Stomach (tissue), 9 donors: ENCODE results near the gene MAGI1. TPM values are rescaled to one million over a fixed set of nuclear protein-coding genes. Genes with fewer than 3 reads are reported as not detected.
"Not testable (repeated sequence)": the region's sequence is repeated elsewhere in the genome, so short reads cannot be mapped to it uniquely, and the experiment has no call there.

Source experiments
- DNase-seq, 2 donors: peaks; one replicate each; pipeline versions ENCODE4 v3.0.0 to v3.0.0-alpha.2; 2013 to 2019
- H3K27ac ChIP-seq, 5 donors: fragments of 200-600 bp in 4 of 5; sonication (generic) in 4 of 5; one replicate each; pipeline ENCODE4 v1.5.1; 2013 to 2019; ENCODE audit warnings: mild to moderate bottlenecking in 1 of 5, moderate library complexity in 1 of 5
- H3K27me3 ChIP-seq, 3 donors: fragments of 200-600 bp; sonication (generic); one replicate each; pipeline ENCODE4 v1.5.1; 2017 to 2019; ENCODE audit warnings: mixed run types in 1 of 3
- H3K36me3 ChIP-seq, 4 donors: fragments of 200-600 bp; sonication (generic); 1 replicate in 3 of 4; 2 replicates in 1 of 4; pipeline ENCODE4 v1.5.1; 2016 to 2019
- H3K4me1 ChIP-seq, 4 donors: fragments of 200-600 bp; sonication (generic); one replicate each; pipeline ENCODE4 v1.5.1; 2016 to 2019
- H3K4me3 ChIP-seq, 4 donors: fragments of 200-600 bp; sonication (generic) in 3 of 4; one replicate each; pipeline ENCODE4 v1.5.1; 2016 to 2019; ENCODE audit warnings: mild to moderate bottlenecking in 1 of 4
- H3K9me3 ChIP-seq, 4 donors: fragments of 200-600 bp; sonication (generic); one replicate each; pipeline ENCODE4 v1.5.1; 2016 to 2019
- CTCF ChIP-seq, 7 experiments: fragments of 450-650 bp in 4 of 7; fragments of 200-600 bp in 3 of 7; sonication (generic) in 3 of 7; IDR thresholded peaks; one replicate each; pipeline ENCODE4 v1.5.1; 2016 to 2019; ENCODE audit warnings: antibody characterized with exemption in 7 of 7, control low read depth in 2 of 7, mild to moderate bottlenecking in 1 of 7
- EP300 ChIP-seq: sonication (generic); formaldehyde crosslinking; IDR thresholded peaks from one replicate; pipeline ENCODE4 v1.6.1; 2017; ENCODE audit warnings: antibody characterized with exemption
- POLR2A ChIP-seq, 4 donors: fragments of 450-650 bp; IDR thresholded peaks; one replicate each; pipeline ENCODE4 v1.6.1; 2016; ENCODE audit warnings: antibody characterized with exemption in 4 of 4, control low read depth in 2 of 4, mild to moderate bottlenecking in 1 of 4, moderate library complexity in 1 of 4
- POLR2AphosphoS5 ChIP-seq, 3 donors: sonication (generic); formaldehyde crosslinking; IDR thresholded peaks; one replicate each; pipeline ENCODE4 v1.6.1; 2016; ENCODE audit warnings: antibody characterized with exemption in 3 of 3
- WGBS, 5 donors: extraction: QIAGEN DNeasy Blood & Tissue Kit in 3 of 5; methylation state at CpG; one replicate each; pipeline versions ENCODE4 v1.1.5 to v1.1.7; 2013 to 2018; 5-methylcytosine and 5-hydroxymethylcytosine counted together
- intact Hi-C: fragments of 100-400 bp; cut with DNase I; formaldehyde crosslinking; loops from one replicate; pipeline ENCODE4 v1.15.1; 2023; ENCODE audit warnings: low total_unique reads
- polyA plus RNA-seq, 3 donors: library from polyadenylated mRNA; stranded (reverse); fragments of 200-250 nt; gene quantifications; one replicate each; pipeline ENCODE4 v1.2.3, GENCODE V29; 2013
- total RNA-seq, 5 donors: library from RNA; depleted of rRNA; stranded (reverse); fragments of >200 nt; gene quantifications; one replicate each; pipeline versions ENCODE4 v1.1.0 to v1.2.3, GENCODE V29; 2014 to 2016
- donor health status: healthy with polysubstance abuse.
- donor health status: Bipolar disorder and iron deficiency.
- donor health status: healthy.

Gene MAGI1
- total and polyA plus RNA-seq, 8 donors, result 5.7 to 237 (median 84.8) TPM

GRCh38 chr3:65893631-65894030, 145.1 kb downstream of the MAGI1 start:
- H3K27me3 ChIP-seq, result no peaks in the 10 kb centered on the region
- no peak for TF ChIP-seq CTCF (IDR thresholded peaks at IDR 0.05)
- TF ChIP-seq EP300, result no peak
- no peak for TF ChIP-seq POLR2AphosphoS5 (IDR thresholded peaks at IDR 0.05)
- no peak for TF ChIP-seq POLR2A (IDR thresholded peaks at IDR 0.05)
- H3K4me3 ChIP-seq, result no peak overlapping the region
- no peaks in the 10 kb centered on the region for H3K9me3 ChIP-seq
- WGBS, 5 donors, result 71 to 82% (median 73%) methylated on average over 2 of the region's 2 CpGs
- H3K4me1 ChIP-seq, result peaks cover 0 to 22% (median 5%) of the 10 kb centered on the region in 4 donors
- no peak for DNase-seq
- no peaks in the 10 kb centered on the region for H3K36me3 ChIP-seq
- intact Hi-C loops, result no loop called here
- no peak overlapping the region for H3K27ac ChIP-seq

- H3K4me1 ChIP-seq, result peaks cover 0 to 23% (median 5%) of the 10 kb centered on the region in 4 donors
- H3K36me3 ChIP-seq, H3K9me3 ChIP-seq, DNase-seq, H3K27me3 ChIP-seq, H3K27ac ChIP-seq, intact Hi-C loops, H3K4me3 ChIP-seq: not testable (repeated sequence)
- 91 to 98% (median 98%) methylated on average over 2 of the region's 2 CpGs for WGBS, 5 donors
These were observed 147.2 kb downstream of the MAGI1 start for GRCh38 chr3:65891477-65891876.

- intact Hi-C loops, result no loop called here
- Histone ChIP-seq H3K27ac (no peak overlapping the region), H3K4me1 (peaks cover 0 to 23% (median 5%) of the 10 kb centered on the region in 4 donors), H3K27me3 (no peaks in the 10 kb centered on the region), H3K9me3 (no peaks in the 10 kb centered on the region), H3K36me3 (no peaks in the 10 kb centered on the region), H3K4me3 (no peak overlapping the region)
- 91 to 96% (median 94%) methylated on average over 6 of the region's 6 CpGs for WGBS, 5 donors
- TF ChIP-seq POLR2A (IDR thresholded peaks at IDR 0.05) (no peak), CTCF (IDR thresholded peaks at IDR 0.05) (no peak), EP300 (no peak), POLR2AphosphoS5 (IDR thresholded peaks at IDR 0.05) (no peak)
- DNase-seq, result no peak
These were observed 148.4 kb downstream of the MAGI1 start for GRCh38 chr3:65890328-65890727.

GRCh38 chr3:65889707-65890099, 149.0 kb downstream of the MAGI1 start:
- Histone ChIP-seq H3K4me1 (peaks cover 0 to 18% (median 5%) of the 10 kb centered on the region in 4 donors), H3K4me3 (no peak overlapping the region), H3K9me3 (no peaks in the 10 kb centered on the region), H3K36me3 (no peaks in the 10 kb centered on the region), H3K27me3 (no peaks in the 10 kb centered on the region), H3K27ac (peak overlapping the region in 3 of 5 donors; percentile 2 to 32 (median 5))
- no peak for DNase-seq
- 98 to 100% (median 100%) methylated on average over 3 of the region's 3 CpGs for WGBS, 5 donors
- intact Hi-C loops, result no loop called here
- TF ChIP-seq POLR2A (IDR thresholded peaks at IDR 0.05) (no peak), POLR2AphosphoS5 (IDR thresholded peaks at IDR 0.05) (no peak), EP300 (no peak)

GRCh38 chr3:65888980-65889706, 149.6 kb downstream of the MAGI1 start:
- WGBS, 5 donors, result 43 to 54% (median 50%) methylated on average over 4 of the region's 4 CpGs
- H3K4me1 ChIP-seq, result peaks cover 0 to 15% (median 7%) of the 10 kb centered on the region in 4 donors
- no peaks in the 10 kb centered on the region for H3K36me3 ChIP-seq
- intact Hi-C loops, result no loop called here
- H3K9me3 ChIP-seq, result no peaks in the 10 kb centered on the region
- peak in 1 of 2 donors; percentile 32 for DNase-seq
- H3K4me3 ChIP-seq, result no peak overlapping the region
- no peaks in the 10 kb centered on the region for H3K27me3 ChIP-seq
- peak in 1 of 3 donors; percentile 9 for TF ChIP-seq POLR2AphosphoS5 (IDR thresholded peaks at IDR 0.05)
- TF ChIP-seq EP300, result no peak
- H3K27ac ChIP-seq, result peak overlapping the region in 4 of 5 donors; percentile 2 to 61 (median 18)

- TF ChIP-seq POLR2AphosphoS5 (IDR thresholded peaks at IDR 0.05), result no peak
- TF ChIP-seq EP300, result no peak
- TF ChIP-seq POLR2A (IDR thresholded peaks at IDR 0.05), result no peak
- no peak for TF ChIP-seq CTCF (IDR thresholded peaks at IDR 0.05)
- H3K27ac ChIP-seq, result no peak overlapping the region
- 73 to 91% (median 86%) methylated on average over 1 of the region's 1 CpG for WGBS, 5 donors
These were observed 150.5 kb downstream of the MAGI1 start for GRCh38 chr3:65888196-65888595.

More at GRCh38 chr3:65888196-65888595, 150.5 kb downstream of the MAGI1 start:
- intact Hi-C loops, result no loop called here
- H3K4me1 ChIP-seq, result peaks cover 0 to 25% (median 11%) of the 10 kb centered on the region in 4 donors
- H3K9me3 ChIP-seq, result no peaks in the 10 kb centered on the region
- H3K4me3 ChIP-seq, result no peak overlapping the region
- H3K36me3 ChIP-seq, result no peaks in the 10 kb centered on the region
- no peak for DNase-seq
- H3K27me3 ChIP-seq, result no peaks in the 10 kb centered on the region
